Measurements from ENCODE around the gene RRM1. TPM values are rescaled to one million over a fixed set of nuclear protein-coding genes. Genes with fewer than 3 reads are reported as not detected.

The RRM1 gene
- total and polyA plus RNA-seq, 2 of the 13 experiments (the other 11 are each of a cell fraction or from before 2014, with no cell fraction given), result 17.3 to 108 TPM

DNA sequence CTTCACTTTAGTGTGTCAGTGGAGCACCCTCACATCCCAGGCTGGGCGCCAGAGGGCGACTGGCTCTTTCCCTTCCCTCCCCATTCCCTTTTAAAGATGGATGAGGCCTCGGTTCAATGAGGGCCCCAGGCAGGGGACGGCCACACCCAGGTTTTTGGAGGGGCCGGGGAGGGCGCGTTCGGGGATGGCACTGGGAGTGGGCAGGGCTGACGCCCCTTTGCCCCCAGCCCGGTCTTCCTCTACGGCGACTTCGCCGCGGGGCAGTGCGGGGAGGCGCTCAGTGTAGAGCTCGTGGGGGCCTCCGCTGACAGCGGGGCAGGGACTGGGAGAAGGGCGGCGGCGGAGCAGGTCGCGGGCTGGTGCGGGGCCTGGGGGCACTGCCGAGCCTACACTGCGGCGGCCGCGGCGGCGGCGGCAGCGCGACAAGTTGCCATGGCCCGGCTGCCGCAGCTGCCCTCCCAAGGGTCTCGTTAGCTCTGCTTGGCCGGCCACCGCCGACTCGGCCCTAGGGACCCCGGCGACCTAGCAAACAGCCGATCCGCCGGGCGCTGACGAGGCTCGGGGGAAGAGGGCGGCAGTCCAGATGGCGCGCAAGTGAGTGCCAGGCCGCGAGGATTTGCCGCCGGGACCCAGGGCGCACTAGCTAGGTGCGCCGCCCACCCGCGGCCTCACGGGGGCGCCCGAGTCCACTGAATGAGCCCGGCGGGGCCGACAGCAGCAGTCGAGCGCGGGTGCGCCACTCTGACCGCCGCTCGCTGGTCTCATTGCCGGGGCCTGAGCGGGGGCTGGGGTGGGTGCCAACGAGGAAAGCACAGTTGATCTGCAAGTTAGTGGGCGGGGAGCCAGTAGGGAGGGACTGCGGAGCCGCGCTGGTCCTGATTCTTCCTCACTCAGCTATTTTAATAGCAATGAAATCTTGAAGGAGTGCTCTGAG lies 92.7 kb downstream of the RRM1 start:
- peak overlapping the region; percentile 51; the same call in 1 of the 2 replicates for H3K9ac ChIP-seq (ENCODE audit: insufficient read depth, low read depth, low read length)
- FAIRE-seq (no peak), ATAC-seq (peak; percentile 95), DNase-seq (ENCODE audit: low spot score) (peak; percentile 39)
- H3K27me3 ChIP-seq (ENCODE audit: control insufficient read depth in 1 of 2, insufficient read depth in 2 of 2, low read length in 2 of 2), result peaks cover 9 to 53% of the 10 kb centered on the region in 2 experiments
- 5% methylated on average over 11 of the region's 83 CpGs for WGBS (ENCODE audit: low lambda C conversion rate)
- intact Hi-C loops (cut with micrococcal nuclease; ENCODE audit: unreplicated experiment), result loop anchor here (1.0 to 2.0 kb wide), 4 partner anchors 306 to 817 kb away; no protein-coding TSS in a partner anchor
- CTCF ChIA-PET (ENCODE audit: low intra/inter-chr PET ratio, low total read pairs), result interaction anchor here (1.1 to 2.8 kb wide), 4 partner anchors 305 to 364 kb away, joined by 4 to 32 read pairs (median 18); no protein-coding TSS in a partner anchor
- no peak overlapping the region for H2AFZ ChIP-seq (ENCODE audit: low read length)
- peaks cover 5% of the 10 kb centered on the region; the same call in 1 of the 2 replicates for H3K4me1 ChIP-seq (ENCODE audit: insufficient read depth, low read length)
- no TSS peak for BruUV-seq (replicated peaks)
- no peaks in the 10 kb centered on the region for H3K79me2 ChIP-seq (ENCODE audit: insufficient read depth, low read length)
- POLR2A ChIA-PET, result no interaction called here
- peak overlapping the region; percentile 59 to 75 (median 74) for H3K4me3 ChIP-seq (replicated peaks in 1 of 3; ENCODE audit: insufficient read depth in 1 of 3, low read depth in 2 of 3, low read length in 3 of 3)
- no peaks in the 10 kb centered on the region for H3K36me3 ChIP-seq (replicated peaks in 1 of 2; ENCODE audit: control insufficient read depth in 1 of 2, insufficient read depth in 2 of 2, low read length in 2 of 2)
- in situ Hi-C loops (cut with HindIII; ENCODE audit: extremely low pct_ligation_motif_present, low pct_unique_long_range_greater_than_20kb), result loop anchor here (5.0 to 10.0 kb wide), 2 partner anchors 350 to 817 kb away; no protein-coding TSS in a partner anchor
- no peak overlapping the region for H3K27ac ChIP-seq (ENCODE audit: extremely low read length, insufficient read depth, low read length)
- no peaks in the 10 kb centered on the region for H4K20me1 ChIP-seq (ENCODE audit: insufficient read depth, low read length)
- no peaks in the 10 kb centered on the region for H3K9me3 ChIP-seq (ENCODE audit: low read length)
- peak overlapping the region; percentile 90 for H3K4me2 ChIP-seq (ENCODE audit: low read depth, low read length)
- peak; percentile 47; the same call in 1 of the 2 replicates for TF ChIP-seq MXD4 (CRISPR knock-in tag; IDR thresholded peaks at IDR 0.05)
- TF ChIP-seq NONO (IDR thresholded peaks at IDR 0.05), result no peak
- peak; percentile 57; the same call in 1 of the 2 replicates for TF ChIP-seq NONO (CRISPR knock-in tag; conservative IDR thresholded peaks at IDR 0.05)
- no peak for TF ChIP-seq ZNF180 (CRISPR knock-in tag; IDR thresholded peaks at IDR 0.05; ENCODE audit: borderline replicate concordance, low read depth)
- TF ChIP-seq KDM5B (CRISPR knock-in tag; IDR thresholded peaks at IDR 0.05; ENCODE audit: borderline replicate concordance), result peak; percentile 24; the same call in 1 of the 2 replicates
- TF ChIP-seq, protein P1, sequence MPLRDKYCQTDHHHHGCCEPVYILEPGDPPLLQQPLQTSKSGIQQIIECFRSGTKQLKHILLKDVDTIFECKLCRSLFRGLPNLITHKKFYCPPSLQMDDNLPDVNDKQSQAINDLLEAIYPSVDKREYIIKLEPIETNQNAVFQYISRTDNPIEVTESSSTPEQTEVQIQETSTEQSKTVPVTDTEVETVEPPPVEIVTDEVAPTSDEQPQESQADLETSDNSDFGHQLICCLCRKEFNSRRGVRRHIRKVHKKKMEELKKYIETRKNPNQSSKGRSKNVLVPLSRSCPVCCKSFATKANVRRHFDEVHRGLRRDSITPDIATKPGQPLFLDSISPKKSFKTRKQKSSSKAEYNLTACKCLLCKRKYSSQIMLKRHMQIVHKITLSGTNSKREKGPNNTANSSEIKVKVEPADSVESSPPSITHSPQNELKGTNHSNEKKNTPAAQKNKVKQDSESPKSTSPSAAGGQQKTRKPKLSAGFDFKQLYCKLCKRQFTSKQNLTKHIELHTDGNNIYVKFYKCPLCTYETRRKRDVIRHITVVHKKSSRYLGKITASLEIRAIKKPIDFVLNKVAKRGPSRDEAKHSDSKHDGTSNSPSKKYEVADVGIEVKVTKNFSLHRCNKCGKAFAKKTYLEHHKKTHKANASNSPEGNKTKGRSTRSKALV (CRISPR knock-in tag; IDR thresholded peaks at IDR 0.05), result peak; percentile 95
- 0 out of 2 replicates have a peak, but pooled peaks have one; percentile 27 for TF ChIP-seq ZFP37 (CRISPR knock-in tag; IDR thresholded peaks at IDR 0.05; ENCODE audit: borderline replicate concordance)
- peak; percentile 36; the same call in 1 of the 2 replicates for TF ChIP-seq ZGPAT (CRISPR knock-in tag; IDR thresholded peaks at IDR 0.05)
- TF ChIP-seq MIER3 (CRISPR knock-in tag; IDR thresholded peaks at IDR 0.05; ENCODE audit: borderline replicate concordance), result 0 out of 2 replicates have a peak, but pooled peaks have one; percentile 27
- TF ChIP-seq HOXA3 (CRISPR knock-in tag; IDR thresholded peaks at IDR 0.05), result peak; percentile 34; the same call in 1 of the 2 replicates

All from HepG2 (cell line).